H54 (cell line): ENCODE data around the gene ZNF124.
A peak's percentile ranks its signal among the peaks of the same experiment; 100 is the strongest.
"Not testable (repeated sequence)": the region's sequence is repeated elsewhere in the genome, so short reads cannot be mapped to it uniquely, and the experiment has no call there.

Experiments
- DNase-seq: peaks from one replicate; pipeline ENCODE4 v3.0.0; 2011; ENCODE audit warnings: low spot score, mixed read lengths; ENCODE audit not compliant: insufficient read length
- FAIRE-seq: peaks from 3 replicates; lab custom pipeline; 2011; peaks lifted over from hg19 to GRCh38; lab: Jason Lieb, UNC
- POLR2A ChIP-seq: IDR thresholded peaks from 2 replicates; pipeline ENCODE4 v1.6.1; 2011; ENCODE audit warnings: low read depth, mild to moderate bottlenecking, low read length

The ZNF124 gene

GRCh38 chr1:247171875-247172563 is at the start of gene ZNF124:
Gene ZNF124 (minus strand): TSS chr1:247172020. CDS start chr1:247171877, 143 bp downstream.
- FAIRE-seq, result peak; percentile 68
- not testable (repeated sequence) for DNase-seq

DNA sequence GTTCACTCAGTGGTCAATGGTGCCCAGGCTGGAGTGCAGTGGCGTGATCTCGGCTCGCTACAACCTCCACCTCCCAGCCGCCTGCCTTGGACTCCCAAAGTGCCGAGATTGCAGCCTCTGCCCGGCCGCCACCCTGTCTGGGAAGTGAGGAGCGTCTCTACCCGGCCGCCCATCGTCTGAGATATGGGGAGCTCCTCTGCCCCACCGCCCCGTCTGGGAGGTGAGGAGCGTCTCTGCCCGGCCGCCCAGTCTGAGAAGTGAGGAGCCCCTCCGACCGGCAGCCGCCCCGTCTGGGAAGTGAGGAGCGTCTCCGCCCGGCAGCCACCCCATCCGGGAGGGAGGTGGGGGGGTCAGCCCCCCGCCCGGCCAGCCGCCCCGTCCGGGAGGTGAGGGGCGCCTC is 48.5 kb upstream of the ZNF124 start:
- FAIRE-seq, DNase-seq: not testable (repeated sequence)

- DNase-seq (no peak), FAIRE-seq (no peak)
- TF ChIP-seq POLR2A, result no peak
Observed at GRCh38 chr1:247218121-247218651, 46.4 kb upstream of the ZNF124 start.

- TF ChIP-seq POLR2A, result no peak
- no peak for DNase-seq
- no peak for FAIRE-seq
Observed at GRCh38 chr1:247216261-247216660, 44.4 kb upstream of the ZNF124 start.

DNA sequence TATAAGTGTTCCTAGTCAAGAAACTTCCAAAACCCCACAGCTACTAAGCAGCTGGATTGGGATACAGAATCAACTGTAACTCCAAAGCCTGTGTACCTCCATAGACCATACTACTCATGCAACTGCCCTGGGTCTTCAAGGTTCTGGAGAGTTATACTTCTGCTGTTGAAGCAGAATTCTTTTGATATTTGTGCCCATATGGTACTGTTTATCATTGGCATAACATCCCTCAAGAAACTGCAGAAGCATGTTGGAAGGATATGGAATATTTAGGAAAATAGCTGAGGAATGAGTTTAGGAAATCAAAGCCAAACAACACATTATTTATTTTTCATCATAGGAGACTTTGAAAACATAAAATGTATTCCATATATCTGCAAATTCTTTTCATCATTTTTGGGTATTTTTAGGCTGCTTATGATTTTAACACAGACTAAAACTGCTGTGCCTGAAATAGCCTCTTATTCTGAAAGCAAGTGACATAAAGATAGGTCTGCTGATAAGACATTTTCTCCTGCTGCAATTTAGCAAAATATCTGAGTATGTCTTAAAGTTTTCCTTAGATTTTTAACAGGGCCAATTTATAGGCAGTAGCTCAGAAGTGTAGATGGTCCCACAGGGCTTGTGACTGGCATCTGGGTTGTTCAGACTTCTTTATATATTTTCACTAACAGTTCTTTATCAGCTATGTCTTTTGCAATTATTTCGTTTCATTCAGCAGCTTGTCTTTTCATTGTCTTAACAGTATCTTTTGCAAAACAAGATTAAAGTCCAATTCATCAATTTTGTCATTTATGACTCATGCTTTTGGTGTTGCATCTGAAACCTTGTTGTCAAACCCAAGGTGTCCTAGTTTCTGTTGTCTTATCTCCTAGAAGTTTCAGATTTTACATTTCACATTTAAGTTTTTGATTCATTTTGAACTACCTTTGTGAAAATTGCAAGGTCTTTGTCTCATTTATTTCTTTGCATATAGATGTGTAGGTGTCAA is 41.1 kb upstream of the ZNF124 start:
- no peak for DNase-seq
- TF ChIP-seq POLR2A, result no peak
- no peak for FAIRE-seq

GRCh38 chr1:247212012-247212411 is 40.2 kb upstream of the ZNF124 start:
- DNase-seq (no peak), FAIRE-seq (no peak)
- TF ChIP-seq POLR2A, result no peak

- no peak for TF ChIP-seq POLR2A
- FAIRE-seq (no peak), DNase-seq (no peak)
Observed at GRCh38 chr1:247211339-247211738, 39.5 kb upstream of the ZNF124 start.

DNA sequence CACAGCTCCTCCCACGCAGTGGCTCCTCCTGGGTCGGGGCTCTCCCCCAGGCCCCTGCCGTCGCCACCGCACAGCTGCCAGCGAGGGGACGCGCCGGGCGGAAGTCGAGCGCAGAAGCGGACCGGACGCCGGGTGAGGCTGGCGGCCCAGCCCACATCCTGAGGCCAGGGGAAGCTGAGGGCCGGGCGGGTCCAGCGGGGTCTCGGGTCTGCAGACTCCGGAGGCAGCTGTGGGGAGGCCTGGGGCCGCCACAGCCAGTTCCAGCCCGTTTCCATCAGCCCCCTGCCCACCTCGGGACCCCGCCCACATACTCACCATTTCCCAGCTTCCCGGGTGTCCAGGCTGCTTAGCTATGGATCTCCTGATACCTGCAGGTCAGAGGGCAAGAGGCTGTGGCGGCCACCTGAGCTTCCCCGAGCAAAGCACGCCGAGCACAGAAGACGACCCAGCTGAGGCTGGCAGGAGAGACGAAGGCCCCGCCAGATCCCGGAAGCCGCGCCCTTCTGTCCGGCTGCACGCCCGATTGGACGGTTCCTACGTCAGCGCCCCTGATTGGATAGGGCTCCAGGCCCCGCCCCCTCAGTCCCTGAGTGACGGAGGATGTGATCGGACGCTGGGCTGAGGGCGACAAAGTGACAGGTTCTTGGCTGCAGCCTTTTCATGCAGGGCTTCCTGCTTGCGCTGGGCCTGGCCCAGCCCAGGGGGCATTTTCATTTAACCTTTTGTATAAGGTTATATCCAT is 38.7 kb upstream of the ZNF124 start:
- DNase-seq (peak; percentile 83), FAIRE-seq (no peak)
- peak; percentile 78 for TF ChIP-seq POLR2A

DNA sequence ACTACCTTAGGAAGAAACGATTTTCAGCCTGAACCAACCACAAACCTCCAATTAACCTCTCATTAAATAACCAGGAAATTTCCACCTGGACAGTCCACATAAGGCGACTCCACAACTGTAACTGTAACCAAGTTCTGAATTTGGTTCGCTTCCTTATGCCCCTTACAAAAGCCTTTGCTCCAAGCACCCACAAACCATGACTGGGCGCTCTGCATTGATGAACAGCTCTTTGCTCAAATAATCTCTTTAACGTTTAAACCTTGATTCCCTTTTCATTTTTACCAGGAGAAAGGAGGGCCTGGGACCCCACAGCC is 38.2 kb upstream of the ZNF124 start:
- TF ChIP-seq POLR2A, result no peak
- FAIRE-seq (no peak), DNase-seq (no peak)

DNA sequence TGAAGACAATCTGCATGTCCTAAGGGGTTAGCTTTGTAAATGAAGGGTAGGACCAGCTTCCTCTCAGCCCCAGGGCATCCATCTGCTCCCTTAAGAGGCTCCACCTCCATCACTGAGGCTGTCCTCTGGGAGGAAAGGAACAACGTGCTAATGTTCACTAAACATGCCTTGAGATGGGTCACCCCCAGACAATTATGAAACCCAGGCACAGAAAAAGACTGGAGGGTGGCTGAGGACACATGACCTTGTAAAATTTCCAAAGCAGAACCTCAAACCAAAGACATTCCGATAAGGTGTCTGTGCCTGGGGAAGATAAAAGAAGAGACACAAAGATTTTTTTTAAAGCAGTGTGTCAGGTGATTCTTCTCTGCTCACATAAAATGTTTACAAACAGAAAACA is 37.6 kb upstream of the ZNF124 start:
- FAIRE-seq (no peak), DNase-seq (no peak)
- no peak for TF ChIP-seq POLR2A

GRCh38 chr1:247204177-247204647 is 32.4 kb upstream of the ZNF124 start:
- TF ChIP-seq POLR2A, result no peak
- FAIRE-seq, result no peak
- no peak for DNase-seq

DNA sequence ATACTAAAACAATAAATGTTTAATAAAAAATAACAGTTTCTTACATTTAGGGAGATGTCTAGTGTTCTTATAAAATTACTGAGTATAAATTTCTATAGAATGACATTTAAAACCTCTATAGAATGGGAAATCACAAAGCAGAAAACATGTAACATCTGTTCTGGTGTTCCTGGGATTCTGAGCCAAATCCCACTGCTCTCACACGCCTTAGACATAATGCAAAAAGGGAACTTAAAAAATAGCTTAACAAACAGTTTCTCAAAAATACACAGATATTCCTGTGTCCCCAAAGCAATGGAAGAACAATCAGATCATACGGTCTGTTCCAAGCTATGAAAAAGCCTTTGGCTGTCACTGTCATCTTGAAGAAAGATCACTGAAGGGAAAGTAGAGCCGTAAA is 27.0 kb upstream of the ZNF124 start:
- DNase-seq (no peak), FAIRE-seq (no peak)
- TF ChIP-seq POLR2A, result no peak

DNA sequence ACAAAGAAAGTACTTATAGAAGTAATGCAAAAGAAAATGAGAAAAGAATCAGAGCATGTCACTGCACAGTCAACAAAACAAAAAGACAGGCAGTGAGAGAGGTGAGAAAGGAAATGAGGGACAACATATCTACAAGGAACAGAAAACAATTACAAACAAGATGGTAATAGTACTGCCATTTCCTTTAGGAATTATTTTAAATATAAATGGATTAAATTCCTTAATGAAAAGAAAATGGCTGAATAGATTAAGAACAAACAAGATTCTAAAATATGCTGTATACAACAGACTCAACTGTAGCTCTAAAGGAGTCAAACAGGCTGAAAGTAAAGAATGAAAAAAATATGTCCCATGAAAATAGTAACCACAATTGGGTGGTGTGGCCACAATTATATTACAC is 22.1 kb upstream of the ZNF124 start:
- no peak for TF ChIP-seq POLR2A
- no peak for DNase-seq
- FAIRE-seq, result no peak
